ENCODE data around the gene HSD17B7. TPM values are rescaled to one million over a fixed set of nuclear protein-coding genes. Genes with fewer than 3 reads are reported as not detected.

HSD17B7 gene
- total RNA-seq: 13.1 and 16.0 TPM in 2 replicates

GRCh38 chr1:162790303-162790984 lies at the start of gene HSD17B7:
Gene HSD17B7 (plus strand): TSS chr1:162790702. CDS start chr1:162790801, 99 bp downstream.

DNA sequence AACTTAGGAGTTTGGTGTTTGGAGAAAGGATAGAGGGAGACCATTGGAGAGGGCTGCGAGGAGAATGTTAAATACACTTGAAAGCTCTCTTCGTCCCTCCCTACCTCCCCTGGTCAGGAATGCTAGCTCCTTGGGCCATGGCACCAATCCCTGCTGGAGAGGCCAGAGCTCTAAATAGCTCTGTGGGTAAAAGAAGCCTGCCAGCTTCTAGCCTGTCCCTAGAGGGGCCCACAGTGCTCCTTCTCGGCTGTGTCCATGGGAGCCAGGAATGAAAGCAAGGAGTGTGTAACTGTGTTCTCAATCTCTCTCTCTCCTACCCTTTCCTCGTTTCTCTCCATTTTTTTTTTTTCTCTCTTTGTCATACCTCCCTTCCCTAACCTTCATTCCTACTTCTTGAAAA lies 70.6 kb downstream of the HSD17B7 start, which contains the start of gene CCDC190:
TSS of gene CCDC190 (minus strand) at position 75 of the 400 bp plus-strand sequence. CDS start 1,529 bp downstream, outside the sequence.

Small RNA genes within 50 kb of the gene (small RNA-seq; reads per million reads assigned to genes)
- not detected for gene RN7SL861P

Other genes with a start within 250 kb of the HSD17B7 start
- gene UAP1, start 229.0 kb upstream of the HSD17B7 start, total RNA-seq: 94.3 and 97.9 TPM in 2 replicates
- 472 and 517 TPM in 2 replicates for gene DDR2, start 158.2 kb upstream of the HSD17B7 start, total RNA-seq
- 0.16 and 0.49 TPM in 2 replicates for gene CCDC190, start 70.5 kb downstream of the HSD17B7 start, total RNA-seq